Neural crest cell (in vitro differentiated cells): Measurements from ENCODE around the gene ZCCHC7. TPM values are rescaled to one million over a fixed set of nuclear protein-coding genes. Genes with fewer than 3 reads are reported as not detected.
A peak's percentile ranks its signal among the peaks of the same experiment; 100 is the strongest.

Source experiments
- DNase-seq: peaks from one replicate; pipeline ENCODE4 v3.0.0; 2021; ENCODE audit warnings: low read depth, mixed read lengths, low spot score
- H3K27ac Mint-ChIP-seq: one replicate; pipeline ENCODE4 v1.8.0; 2021; ENCODE audit warnings: mild to moderate bottlenecking, mixed read lengths; ENCODE audit not compliant: unreplicated experiment
- H3K27me3 Mint-ChIP-seq: 2 replicates; pipeline ENCODE4 v1.8.0; 2021; ENCODE audit warnings: low read depth, mild to moderate bottlenecking, mixed read lengths
- H3K36me3 Mint-ChIP-seq: 2 replicates; pipeline ENCODE4 v1.8.0; 2021; ENCODE audit warnings: low read depth, mild to moderate bottlenecking, mixed read lengths
- H3K4me1 Mint-ChIP-seq: 2 replicates; pipeline ENCODE4 v1.8.0; 2021; ENCODE audit warnings: mixed read lengths
- H3K4me3 Mint-ChIP-seq: one replicate; pipeline ENCODE4 v1.8.0; 2021; ENCODE audit warnings: mild to moderate bottlenecking, mixed read lengths
- H3K9me3 Mint-ChIP-seq: 2 replicates; pipeline ENCODE4 v1.8.0; 2021; ENCODE audit warnings: mixed read lengths
- total RNA-seq: library from RNA; stranded (reverse); gene quantifications from 2 replicates; pipeline ENCODE4 v1.2.1, GENCODE V29; 2021
- TF ChIP-seq, protein P1 (sequence below): fragments of 200-600 bp; sonication (generic); conservative IDR thresholded peaks from 2 replicates; pipeline ENCODE4 v1.5.0; 2021; ENCODE audit warnings: antibody characterized with exemption, mild to moderate bottlenecking

ZCCHC7 gene
- total RNA-seq, 1 donor from 2014 or later = 21.6 TPM

GRCh38 chr9:37331871-37332270, 211.5 kb downstream of the ZCCHC7 start:
- no peaks in the 10 kb centered on the region for H3K27me3 Mint-ChIP-seq
- no peak for DNase-seq
- peaks cover 25% of the 10 kb centered on the region for H3K4me1 Mint-ChIP-seq
- H3K4me3 Mint-ChIP-seq = no peak overlapping the region
- no peaks in the 10 kb centered on the region for H3K9me3 Mint-ChIP-seq
- H3K27ac Mint-ChIP-seq = no peak overlapping the region
- TF ChIP-seq, protein P1, sequence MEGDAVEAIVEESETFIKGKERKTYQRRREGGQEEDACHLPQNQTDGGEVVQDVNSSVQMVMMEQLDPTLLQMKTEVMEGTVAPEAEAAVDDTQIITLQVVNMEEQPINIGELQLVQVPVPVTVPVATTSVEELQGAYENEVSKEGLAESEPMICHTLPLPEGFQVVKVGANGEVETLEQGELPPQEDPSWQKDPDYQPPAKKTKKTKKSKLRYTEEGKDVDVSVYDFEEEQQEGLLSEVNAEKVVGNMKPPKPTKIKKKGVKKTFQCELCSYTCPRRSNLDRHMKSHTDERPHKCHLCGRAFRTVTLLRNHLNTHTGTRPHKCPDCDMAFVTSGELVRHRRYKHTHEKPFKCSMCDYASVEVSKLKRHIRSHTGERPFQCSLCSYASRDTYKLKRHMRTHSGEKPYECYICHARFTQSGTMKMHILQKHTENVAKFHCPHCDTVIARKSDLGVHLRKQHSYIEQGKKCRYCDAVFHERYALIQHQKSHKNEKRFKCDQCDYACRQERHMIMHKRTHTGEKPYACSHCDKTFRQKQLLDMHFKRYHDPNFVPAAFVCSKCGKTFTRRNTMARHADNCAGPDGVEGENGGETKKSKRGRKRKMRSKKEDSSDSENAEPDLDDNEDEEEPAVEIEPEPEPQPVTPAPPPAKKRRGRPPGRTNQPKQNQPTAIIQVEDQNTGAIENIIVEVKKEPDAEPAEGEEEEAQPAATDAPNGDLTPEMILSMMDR = no peak
- H3K36me3 Mint-ChIP-seq = no peaks in the 10 kb centered on the region

- no peaks in the 10 kb centered on the region for H3K36me3 Mint-ChIP-seq
- TF ChIP-seq, protein P1 = no peak
- peaks cover 27% of the 10 kb centered on the region for H3K4me1 Mint-ChIP-seq
- no peaks in the 10 kb centered on the region for H3K9me3 Mint-ChIP-seq
- no peak overlapping the region for H3K27ac Mint-ChIP-seq
- no peak for DNase-seq
- no peaks in the 10 kb centered on the region for H3K27me3 Mint-ChIP-seq
- H3K4me3 Mint-ChIP-seq = no peak overlapping the region
These were observed 212.2 kb downstream of the ZCCHC7 start for GRCh38 chr9:37332578-37332977.

DNA sequence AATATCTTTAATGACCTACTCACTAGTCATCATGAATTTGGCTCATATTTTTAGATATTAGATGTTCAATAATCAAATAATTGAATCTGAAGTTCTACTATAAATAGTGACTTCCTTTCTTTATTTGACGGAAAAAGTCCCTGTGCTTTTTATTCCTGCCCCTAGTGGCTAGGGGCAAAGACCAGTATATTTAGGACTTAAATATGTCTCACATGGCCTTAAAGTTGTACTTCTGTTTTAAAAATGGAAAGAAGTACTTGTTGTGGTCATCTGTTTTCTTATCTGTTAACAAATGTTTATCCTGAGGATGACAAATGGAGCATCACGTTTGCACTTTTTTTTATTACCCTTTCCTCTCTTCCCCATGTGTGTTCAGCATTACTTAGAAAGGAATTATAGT, 212.9 kb downstream of the ZCCHC7 start:
- peaks cover 30% of the 10 kb centered on the region for H3K4me1 Mint-ChIP-seq
- TF ChIP-seq, protein P1 = peak; percentile 37
- H3K27me3 Mint-ChIP-seq = no peaks in the 10 kb centered on the region
- no peak overlapping the region for H3K4me3 Mint-ChIP-seq
- no peaks in the 10 kb centered on the region for H3K9me3 Mint-ChIP-seq
- H3K36me3 Mint-ChIP-seq = no peaks in the 10 kb centered on the region
- no peak for DNase-seq
- H3K27ac Mint-ChIP-seq = no peak overlapping the region

- TF ChIP-seq, protein P1 = no peak
- Mint-ChIP-seq H3K4me1 (peaks cover 31% of the 10 kb centered on the region), H3K4me3 (no peak overlapping the region), H3K27me3 (no peaks in the 10 kb centered on the region), H3K9me3 (no peaks in the 10 kb centered on the region), H3K27ac (no peak overlapping the region), H3K36me3 (no peaks in the 10 kb centered on the region)
- no peak for DNase-seq
These were observed 214.9 kb downstream of the ZCCHC7 start for GRCh38 chr9:37335238-37335637.

GRCh38 chr9:37336150-37336549, 215.8 kb downstream of the ZCCHC7 start:
- Mint-ChIP-seq H3K36me3 (no peaks in the 10 kb centered on the region), H3K9me3 (no peaks in the 10 kb centered on the region), H3K4me1 (peaks cover 27% of the 10 kb centered on the region), H3K27ac (no peak overlapping the region), H3K4me3 (no peak overlapping the region), H3K27me3 (no peaks in the 10 kb centered on the region)
- DNase-seq = no peak
- TF ChIP-seq, protein P1 = no peak
